Nephron progenitor cell (in vitro differentiated cells): ENCODE results near the gene CAPN15.

Experiments
- DNase-seq: peaks from one replicate; pipeline ENCODE4 v3.0.0; 2021
- H3K27ac Mint-ChIP-seq: 2 replicates; pipeline ENCODE4 v1.8.0; 2021; ENCODE audit warnings: mild to moderate bottlenecking, moderate library complexity, mixed read lengths
- H3K27me3 Mint-ChIP-seq: 2 replicates; pipeline ENCODE4 v1.8.0; 2021; ENCODE audit warnings: mild to moderate bottlenecking, low read depth, mixed read lengths; ENCODE audit not compliant: poor library complexity
- H3K36me3 Mint-ChIP-seq: 2 replicates; pipeline ENCODE4 v1.8.0; 2021; ENCODE audit warnings: low read depth, mixed read lengths
- H3K4me1 Mint-ChIP-seq: 2 replicates; pipeline ENCODE4 v1.8.0; 2021; ENCODE audit warnings: mixed read lengths
- H3K4me3 Mint-ChIP-seq: 2 replicates; pipeline ENCODE4 v1.8.0; 2021; ENCODE audit warnings: mild to moderate bottlenecking, moderate library complexity, mixed read lengths
- H3K9me3 Mint-ChIP-seq: 2 replicates; pipeline ENCODE4 v1.8.0; 2021; ENCODE audit warnings: mild to moderate bottlenecking, moderate library complexity, mixed read lengths
- CTCF ChIP-seq: fragments of 200-600 bp; sonication (generic); IDR thresholded peaks from 2 replicates; pipeline ENCODE4 v1.5.0; 2021; ENCODE audit warnings: antibody characterized with exemption

CAPN15 gene

GRCh38 chr16:519425-519824 is 8.1 kb upstream of the CAPN15 start:
- H3K27ac Mint-ChIP-seq: no peak overlapping the region
- no peaks in the 10 kb centered on the region for H3K4me1 Mint-ChIP-seq
- no peaks in the 10 kb centered on the region for H3K27me3 Mint-ChIP-seq
- no peak overlapping the region for H3K4me3 Mint-ChIP-seq
- H3K9me3 Mint-ChIP-seq: no peaks in the 10 kb centered on the region
- peaks cover 29% of the 10 kb centered on the region for H3K36me3 Mint-ChIP-seq
- TF ChIP-seq CTCF: no peak
- DNase-seq: no peak

GRCh38 chr16:519841-520687 is 7.4 kb upstream of the CAPN15 start:
- no peaks in the 10 kb centered on the region for H3K27me3 Mint-ChIP-seq

GRCh38 chr16:520847-521246 is 6.7 kb upstream of the CAPN15 start:
- H3K27me3 Mint-ChIP-seq: no peaks in the 10 kb centered on the region
- peaks cover 23% of the 10 kb centered on the region for H3K36me3 Mint-ChIP-seq
- no peak overlapping the region for H3K27ac Mint-ChIP-seq
- H3K9me3 Mint-ChIP-seq: no peaks in the 10 kb centered on the region
- H3K4me1 Mint-ChIP-seq: peaks cover 6% of the 10 kb centered on the region
- no peak for DNase-seq
- TF ChIP-seq CTCF: no peak
- H3K4me3 Mint-ChIP-seq: no peak overlapping the region

More at GRCh38 chr16:519841-520687, 7.4 kb upstream of the CAPN15 start:
- Mint-ChIP-seq H3K27ac (no peak overlapping the region), H3K4me3 (no peak overlapping the region), H3K36me3 (peaks cover 22% of the 10 kb centered on the region), H3K4me1 (no peaks in the 10 kb centered on the region), H3K9me3 (no peaks in the 10 kb centered on the region)
- no peak for DNase-seq
- no peak for TF ChIP-seq CTCF

GRCh38 chr16:521381-522210 is 5.9 kb upstream of the CAPN15 start:
- no peak for DNase-seq
- Mint-ChIP-seq H3K27ac (peak overlapping the region; percentile 86), H3K9me3 (no peaks in the 10 kb centered on the region), H3K36me3 (peaks cover 18% of the 10 kb centered on the region), H3K4me1 (peaks cover 14% of the 10 kb centered on the region), H3K27me3 (no peaks in the 10 kb centered on the region), H3K4me3 (no peak overlapping the region)
- TF ChIP-seq CTCF: no peak

- H3K27me3 Mint-ChIP-seq: no peaks in the 10 kb centered on the region
- peaks cover 12% of the 10 kb centered on the region for H3K36me3 Mint-ChIP-seq
- H3K4me1 Mint-ChIP-seq: peaks cover 16% of the 10 kb centered on the region
- no peak for TF ChIP-seq CTCF
- no peak for DNase-seq
- H3K4me3 Mint-ChIP-seq: no peak overlapping the region
- H3K27ac Mint-ChIP-seq: peak overlapping the region; percentile 87
- no peaks in the 10 kb centered on the region for H3K9me3 Mint-ChIP-seq
Observed at GRCh38 chr16:522320-523096, 5.0 kb upstream of the CAPN15 start.
